ENCODE data around the gene C12orf42.

The C12orf42 gene

DNA sequence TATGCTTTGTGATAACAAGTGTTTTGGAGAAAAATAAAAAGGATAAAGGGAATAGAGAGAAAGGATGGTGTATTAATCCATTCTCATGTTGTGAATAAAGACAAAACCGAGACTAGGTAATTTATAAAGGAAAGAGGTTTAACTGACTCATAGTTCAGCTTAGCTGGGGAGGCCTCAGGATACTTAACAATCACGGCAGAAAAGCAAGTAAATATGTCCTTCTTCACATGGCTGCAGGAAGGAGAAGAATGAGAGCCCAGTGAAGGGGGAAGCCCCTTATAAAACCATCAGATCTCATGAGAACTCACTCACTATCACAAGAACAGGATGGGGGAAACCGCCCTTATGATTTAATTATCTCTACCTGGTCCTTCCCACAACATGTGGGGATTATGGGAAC, 18.1 kb upstream of the C12orf42 start:
- DNase-seq (ENCODE audit: low spot score): no peak
- no peak for TF ChIP-seq CTCF (IDR thresholded peaks at IDR 0.05; ENCODE audit: extremely low read depth, missing control alignments)

- peak; percentile 83 for DNase-seq (ENCODE audit: low spot score)
- no peak for TF ChIP-seq CTCF (IDR thresholded peaks at IDR 0.05; ENCODE audit: extremely low read depth, missing control alignments)
These were observed 9.8 kb upstream of the C12orf42 start for GRCh38 chr12:103505371-103506236.

DNA sequence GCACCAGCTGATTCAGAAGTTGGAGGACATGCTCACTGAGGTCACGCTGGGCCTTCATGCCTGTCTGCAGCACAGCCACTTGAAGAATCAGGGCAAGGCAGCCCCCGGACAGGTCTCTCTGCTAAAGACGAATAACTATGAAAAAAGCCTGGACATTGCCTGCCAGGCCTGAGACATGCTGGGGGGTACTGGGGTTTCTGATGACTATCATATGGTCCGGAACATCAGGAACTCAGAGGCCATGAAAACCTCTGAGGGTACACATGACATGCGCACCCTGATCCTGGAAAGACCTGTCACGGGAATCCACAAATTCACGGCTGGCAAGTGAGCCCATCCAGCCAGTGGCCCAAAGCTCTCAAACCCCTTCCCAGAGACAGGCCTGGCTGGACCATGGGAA, 8.8 kb upstream of the C12orf42 start:
- TF ChIP-seq CTCF (IDR thresholded peaks at IDR 0.05; ENCODE audit: extremely low read depth, missing control alignments): no peak
- no peak for DNase-seq (ENCODE audit: low spot score)

DNA sequence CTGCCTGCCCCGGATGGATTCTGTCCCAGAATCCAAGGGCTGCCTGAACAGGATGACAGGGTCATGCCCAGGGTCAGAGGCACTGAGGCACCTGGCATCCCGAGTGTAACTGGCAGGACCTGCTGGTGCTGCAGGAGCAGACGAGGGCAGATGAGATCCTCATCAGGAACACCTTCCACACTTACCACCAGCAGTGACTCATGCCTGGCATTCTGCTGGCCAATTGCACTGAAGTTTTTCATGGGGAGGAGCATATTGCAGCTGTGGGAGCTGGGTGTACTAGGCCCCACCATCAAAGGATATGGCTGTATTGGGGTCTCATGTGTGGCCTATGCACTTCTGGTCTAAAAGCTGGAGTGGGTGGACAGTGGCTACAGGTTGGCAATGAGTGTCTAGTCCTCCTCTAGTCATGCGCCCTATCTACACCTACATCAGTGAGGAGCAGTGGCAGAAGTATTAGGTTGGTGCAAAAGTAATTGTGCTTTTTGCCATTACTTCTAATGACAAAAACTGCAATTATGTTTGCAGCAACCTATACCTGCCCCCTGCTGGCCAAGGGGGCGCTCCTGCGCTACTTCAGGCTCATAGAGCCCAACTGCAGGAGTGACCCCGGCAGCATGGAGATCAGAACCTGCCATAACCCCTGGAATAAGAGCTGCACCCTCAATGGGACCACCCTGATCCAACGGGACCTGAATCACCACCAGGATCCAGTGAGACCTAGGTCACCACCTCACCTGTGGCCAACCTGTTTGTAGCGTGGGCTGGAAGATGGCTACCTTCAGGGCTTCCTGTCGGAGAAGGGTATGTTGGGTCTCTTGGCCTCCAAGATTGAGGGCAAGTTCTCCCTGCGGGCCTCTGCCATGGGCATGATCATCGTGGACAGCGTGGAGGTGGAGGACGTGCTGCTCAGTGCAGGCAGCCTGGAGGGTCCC, 8.0 kb upstream of the C12orf42 start:
- peak; percentile 58 for DNase-seq (ENCODE audit: low spot score)
- peak; percentile 57 for TF ChIP-seq CTCF (IDR thresholded peaks at IDR 0.05; ENCODE audit: extremely low read depth, missing control alignments)

DNA sequence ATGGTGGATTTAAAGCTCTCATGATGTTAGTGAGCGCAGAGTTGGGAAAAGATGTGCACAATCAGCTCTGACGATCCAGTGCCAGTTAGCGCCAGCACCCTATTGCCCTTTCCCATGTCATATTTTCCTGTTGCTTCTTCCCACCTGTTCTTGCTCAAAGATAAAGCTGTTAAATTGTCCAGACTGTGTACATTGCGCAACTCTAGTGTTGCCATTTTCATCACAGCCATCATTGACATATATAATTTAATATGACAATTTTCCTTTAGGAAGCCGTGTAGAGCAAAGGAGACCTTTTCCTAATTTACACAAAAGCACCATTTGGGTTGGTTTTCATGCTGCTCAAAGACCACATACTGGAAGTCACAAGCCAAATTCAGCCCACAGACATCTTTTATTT, 5.7 kb upstream of the C12orf42 start:
- no peak for DNase-seq (ENCODE audit: low spot score)

GRCh38 chr12:103499571-103499970, 3.8 kb upstream of the C12orf42 start:
- no peak for DNase-seq (ENCODE audit: low spot score)
- no peak for TF ChIP-seq CTCF (IDR thresholded peaks at IDR 0.05; ENCODE audit: extremely low read depth, missing control alignments)

More for the DNA sequence above, 5.7 kb upstream of the C12orf42 start:
- no peak for TF ChIP-seq CTCF (IDR thresholded peaks at IDR 0.05; ENCODE audit: extremely low read depth, missing control alignments)

DNA sequence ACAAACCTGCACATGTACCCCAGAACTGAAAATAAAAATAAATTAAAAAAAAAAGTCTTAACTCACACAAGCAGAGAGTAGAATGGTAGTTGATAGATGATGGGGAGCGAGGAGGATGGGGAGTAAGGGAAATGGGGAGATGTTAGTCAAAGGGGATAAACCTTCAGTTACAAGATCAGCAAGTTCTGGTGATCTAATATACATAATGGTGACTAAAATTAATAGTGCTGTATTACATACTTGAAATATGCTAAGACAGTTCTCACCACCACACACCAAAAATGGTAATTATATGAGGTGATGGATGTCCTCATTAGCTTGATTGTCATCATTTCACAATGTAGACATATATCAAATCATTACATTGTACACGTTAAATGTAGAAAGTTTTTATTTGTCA, 3.2 kb upstream of the C12orf42 start:
- DNase-seq (ENCODE audit: low spot score): peak; percentile 34
- TF ChIP-seq CTCF (IDR thresholded peaks at IDR 0.05; ENCODE audit: extremely low read depth, missing control alignments): no peak
